Ishikawa (cell line): Measurements from ENCODE around the gene SLC25A24.

Experiments
- NFIC ChIP-seq: IDR thresholded peaks from 2 replicates; pipeline ENCODE4 v1.6.1; 2012
- YY1 ChIP-seq: IDR thresholded peaks from 2 replicates; pipeline ENCODE4 v1.6.1; 2012; ENCODE audit warnings: low read depth

- TF ChIP-seq NFIC, result no peak
- no peak for TF ChIP-seq YY1
Observed at GRCh38 chr1:108158893-108159453, 41.2 kb downstream of the SLC25A24 start.
